Measurements from ENCODE around the gene FBXL20.
A peak's percentile ranks its signal among the peaks of the same experiment; 100 is the strongest.

- TF ChIP-seq POLR2A (IDR thresholded peaks at IDR 0.05) = no peak
- TF ChIP-seq POLR2AphosphoS5 (IDR thresholded peaks at IDR 0.05) = peak; percentile 66 to 86 (median 73)
Measured at GRCh38 chr17:39222151-39222550, 179.3 kb downstream of the FBXL20 start.

All from breast epithelium (tissue), 3 donors.